ENCODE results near the gene LRRTM1.

The LRRTM1 gene, protein sequence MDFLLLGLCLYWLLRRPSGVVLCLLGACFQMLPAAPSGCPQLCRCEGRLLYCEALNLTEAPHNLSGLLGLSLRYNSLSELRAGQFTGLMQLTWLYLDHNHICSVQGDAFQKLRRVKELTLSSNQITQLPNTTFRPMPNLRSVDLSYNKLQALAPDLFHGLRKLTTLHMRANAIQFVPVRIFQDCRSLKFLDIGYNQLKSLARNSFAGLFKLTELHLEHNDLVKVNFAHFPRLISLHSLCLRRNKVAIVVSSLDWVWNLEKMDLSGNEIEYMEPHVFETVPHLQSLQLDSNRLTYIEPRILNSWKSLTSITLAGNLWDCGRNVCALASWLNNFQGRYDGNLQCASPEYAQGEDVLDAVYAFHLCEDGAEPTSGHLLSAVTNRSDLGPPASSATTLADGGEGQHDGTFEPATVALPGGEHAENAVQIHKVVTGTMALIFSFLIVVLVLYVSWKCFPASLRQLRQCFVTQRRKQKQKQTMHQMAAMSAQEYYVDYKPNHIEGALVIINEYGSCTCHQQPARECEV

DNA sequence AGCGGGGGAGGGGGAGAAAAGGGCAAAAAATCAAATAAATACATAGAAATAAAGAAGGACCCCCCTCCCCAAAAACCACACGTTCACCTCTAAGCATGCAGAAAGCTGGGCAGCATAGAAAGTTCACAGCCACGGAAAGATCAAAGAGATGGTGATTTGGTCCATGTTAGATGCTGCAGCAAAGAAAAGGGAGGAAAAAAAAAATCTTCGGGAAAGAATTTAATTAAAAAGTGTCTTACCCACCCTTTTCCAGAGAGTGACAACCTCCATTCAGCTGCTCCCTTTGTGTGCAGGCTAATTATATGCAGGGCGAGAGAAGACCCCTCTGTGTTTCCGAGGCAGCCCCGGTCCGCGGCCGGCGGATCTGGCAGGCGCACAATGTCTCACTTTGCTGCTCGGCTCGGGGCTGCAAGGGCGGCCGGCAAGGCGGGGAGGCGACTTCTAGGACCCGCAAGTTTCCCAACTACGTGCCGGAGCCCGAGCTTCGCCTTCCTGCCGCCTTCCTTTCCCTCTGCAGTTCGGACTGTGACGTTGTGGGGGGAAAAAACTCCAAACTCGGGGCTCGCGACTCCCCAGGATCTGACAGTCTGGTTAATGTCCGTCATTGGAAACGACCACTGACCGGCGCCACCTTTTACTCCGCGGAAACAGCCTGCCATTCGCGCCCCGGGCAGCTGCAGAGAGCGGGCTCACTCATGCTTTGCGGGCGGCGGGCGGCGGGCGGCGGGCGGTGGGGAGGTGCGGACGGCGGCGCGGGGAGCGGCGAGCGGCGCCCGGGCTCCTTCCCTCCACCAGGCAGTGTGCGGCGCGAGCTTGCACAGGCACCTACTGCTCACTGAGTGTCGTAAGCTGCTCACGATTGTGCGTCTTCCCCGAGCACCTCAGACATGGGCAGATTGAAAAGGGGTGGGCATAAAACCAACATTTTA, at the start of gene LRRTM1:
Gene LRRTM1 (minus strand): TSS at position 844 of the 929 bp plus-strand sequence. CDS start 933 bp downstream, outside the sequence.
- DNase-seq = peak; percentile 7

- no peak for DNase-seq
Measured at GRCh38 chr2:80351231-80351630, 46.7 kb upstream of the LRRTM1 start.

DNA sequence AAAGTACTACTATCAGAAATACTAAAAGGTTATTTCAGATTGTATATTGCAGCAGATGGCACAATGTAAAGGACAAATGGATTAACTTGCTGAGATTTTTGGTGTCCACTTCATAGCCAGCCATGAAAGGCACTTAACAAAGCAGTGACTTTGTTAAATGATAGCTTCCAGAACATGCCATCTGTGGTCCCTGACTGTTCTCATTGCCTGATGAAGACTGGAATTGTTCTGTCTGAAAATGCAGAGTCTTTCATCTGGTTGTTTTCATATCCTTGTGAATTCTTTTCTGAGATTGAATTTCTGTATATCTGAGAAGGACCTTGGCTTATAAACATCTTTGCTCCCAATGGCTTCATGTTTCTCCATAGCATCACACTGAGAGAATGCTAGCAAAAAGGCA, 44.4 kb upstream of the LRRTM1 start:
- DNase-seq = no peak

GRCh38 chr2:80348078-80348477, 43.5 kb upstream of the LRRTM1 start:
- DNase-seq = no peak

DNA sequence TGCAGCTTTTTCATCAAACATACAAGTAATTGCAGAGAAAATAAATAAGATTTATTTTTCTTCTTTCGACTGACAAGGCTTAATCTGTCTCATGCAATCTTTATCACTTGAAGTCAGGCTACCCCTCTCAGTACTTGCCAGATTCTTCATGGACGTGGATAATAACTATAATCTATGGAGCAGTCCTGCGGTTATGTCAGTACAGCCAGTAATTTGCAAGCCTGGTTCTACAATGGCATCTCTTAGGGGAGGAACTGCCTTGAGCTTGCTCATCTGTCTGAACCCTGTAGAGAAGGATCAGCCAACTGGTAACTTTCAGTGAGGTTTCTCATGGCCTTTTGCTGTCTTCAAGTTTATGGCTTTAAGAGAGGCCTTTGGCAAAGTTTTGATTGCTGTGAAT, 35.5 kb upstream of the LRRTM1 start:
- DNase-seq = no peak

DNA sequence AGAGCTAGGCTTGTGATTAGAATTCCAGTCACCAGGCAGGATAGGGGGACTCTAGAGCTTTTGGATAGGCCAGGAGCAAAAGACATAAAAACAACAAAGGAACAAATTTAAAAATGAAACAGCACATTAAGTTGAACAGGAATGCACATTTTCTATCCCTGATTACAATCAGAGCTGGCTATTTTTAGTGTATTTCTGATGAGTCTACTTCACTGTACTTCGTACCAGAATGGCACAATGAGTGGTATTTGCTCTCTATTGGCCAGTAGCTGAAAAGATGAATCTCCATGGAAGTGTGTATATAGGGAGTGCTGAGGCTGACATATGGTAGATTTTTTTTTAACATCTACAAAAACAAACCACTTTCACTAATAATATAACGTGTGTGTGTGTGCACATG, 34.2 kb upstream of the LRRTM1 start:
- no peak for DNase-seq

- no peak for DNase-seq
Measured at GRCh38 chr2:80335411-80335810, 30.9 kb upstream of the LRRTM1 start.

DNA sequence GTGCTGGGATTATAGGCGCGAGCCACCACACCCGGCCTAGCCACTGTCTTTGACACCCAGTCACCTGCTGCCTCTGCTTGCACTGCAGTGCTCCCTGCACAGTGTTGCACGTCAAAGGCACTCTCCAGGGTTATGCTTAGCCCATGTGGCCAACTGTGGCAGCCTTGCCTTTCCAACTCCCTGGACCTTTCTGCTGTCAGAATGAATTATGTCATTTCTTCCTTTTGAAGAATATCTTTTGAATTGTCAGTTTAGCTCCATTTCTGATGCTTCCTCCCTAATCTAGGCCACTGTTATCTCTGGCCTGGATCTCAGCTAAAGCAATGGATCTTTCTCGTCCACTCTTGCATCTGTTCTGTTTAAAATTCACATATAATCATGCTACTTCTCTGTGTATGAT, 29.3 kb upstream of the LRRTM1 start:
- DNase-seq = no peak

DNA sequence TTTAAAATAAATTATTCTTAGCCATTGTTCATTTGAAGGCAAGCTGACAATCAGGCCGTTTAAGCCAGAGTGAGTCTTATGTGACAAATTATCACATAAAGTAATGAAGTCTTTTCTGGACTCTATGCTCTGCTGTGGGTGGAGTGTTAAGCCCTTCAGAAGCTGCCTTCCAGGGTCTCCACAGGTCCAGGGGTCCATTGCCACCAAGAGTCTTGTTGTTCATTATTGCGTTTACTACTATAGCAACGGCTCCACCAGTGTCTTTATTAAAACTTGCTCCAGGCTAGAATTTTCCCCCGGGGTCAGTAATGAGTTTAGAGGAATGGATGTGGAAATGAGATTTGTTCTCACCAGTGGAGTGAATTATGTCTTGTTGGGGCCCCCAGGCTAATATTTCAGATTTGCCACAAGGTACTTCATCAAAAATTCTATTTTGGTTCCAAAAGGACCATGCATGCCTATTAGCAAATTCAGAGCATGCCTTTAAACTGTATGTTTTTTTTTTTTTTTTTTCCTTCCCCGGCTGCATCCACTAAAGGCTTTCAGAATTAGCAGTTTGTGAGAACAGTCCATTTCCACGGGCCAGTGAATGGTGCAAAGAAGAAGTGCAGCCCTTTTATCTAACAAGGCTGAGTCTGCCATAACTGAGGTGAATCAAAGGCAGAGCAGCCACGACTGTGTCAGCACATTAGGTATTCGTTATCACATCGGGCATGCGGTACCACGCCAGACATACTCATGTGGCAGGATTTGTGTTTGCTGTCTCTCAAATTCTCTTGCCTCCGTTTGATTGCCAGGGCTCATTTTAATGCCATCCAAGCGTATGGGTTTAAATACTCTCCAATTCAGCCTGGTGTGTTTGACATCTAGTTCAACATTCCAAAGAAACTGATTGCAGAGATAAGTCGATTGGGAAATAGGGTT, 26.2 kb upstream of the LRRTM1 start:
- no peak for DNase-seq

DNA sequence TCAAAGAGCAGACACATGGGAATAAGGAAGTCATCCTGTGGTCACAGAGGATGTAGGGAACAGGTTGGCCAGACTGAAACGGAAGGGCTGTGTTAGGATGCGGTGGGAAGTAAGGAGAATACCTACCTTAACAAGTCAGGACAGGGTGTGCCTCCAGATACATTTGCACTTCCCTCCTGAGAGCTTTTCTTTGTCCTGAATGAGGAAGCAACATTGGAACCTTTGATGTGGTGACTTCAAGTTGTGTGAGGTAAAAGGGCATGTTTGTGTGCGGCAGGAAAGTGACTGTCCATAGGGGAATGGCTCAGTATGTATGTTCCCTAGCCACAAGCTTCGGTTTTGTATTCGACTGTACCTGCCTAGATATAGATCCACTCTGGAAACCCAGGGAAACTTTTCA, 24.9 kb upstream of the LRRTM1 start:
- no peak for DNase-seq

GRCh38 chr2:80328159-80328571, 23.6 kb upstream of the LRRTM1 start:
- DNase-seq = no peak

- DNase-seq = no peak
Measured at GRCh38 chr2:80326861-80327260, 22.3 kb upstream of the LRRTM1 start.

DNA sequence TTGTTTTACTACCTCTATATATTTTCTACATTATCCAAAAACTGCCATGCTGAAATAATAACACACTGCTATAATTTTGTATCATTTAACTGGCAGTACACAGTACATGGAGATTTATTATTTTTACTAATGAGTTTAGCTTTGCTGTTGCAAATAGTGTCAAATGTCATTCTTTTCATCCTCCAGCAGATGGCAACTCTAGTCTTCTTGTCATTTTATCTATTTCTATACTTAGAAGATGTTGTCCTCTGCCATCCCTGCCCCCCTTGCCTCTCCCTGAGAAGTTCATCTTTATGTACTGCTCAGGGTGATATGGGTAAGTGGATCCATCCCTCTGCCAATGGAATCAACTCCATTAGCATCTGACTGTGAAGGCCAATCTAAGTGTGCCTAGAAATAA, 21.7 kb upstream of the LRRTM1 start:
- DNase-seq = peak; percentile 12

DNA sequence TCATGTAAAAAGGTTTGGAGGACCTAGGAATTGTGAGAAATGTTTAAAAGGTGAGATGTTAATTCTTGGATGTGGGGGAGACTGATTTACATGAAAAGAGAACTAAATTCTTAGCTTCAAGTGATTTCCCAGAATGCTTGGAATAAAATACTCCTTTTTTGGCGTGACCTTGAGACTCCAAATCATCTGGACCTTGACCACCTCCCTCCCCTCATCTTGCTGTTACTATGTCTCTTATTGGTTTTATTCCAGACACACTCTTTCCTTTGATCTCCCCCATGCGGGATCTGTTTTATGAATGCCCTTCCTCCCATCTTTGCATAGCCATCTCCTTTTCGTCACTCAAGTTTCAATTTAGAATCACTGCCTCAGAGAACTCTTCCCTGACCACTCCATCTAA, 20.0 kb upstream of the LRRTM1 start:
- no peak for DNase-seq

DNA sequence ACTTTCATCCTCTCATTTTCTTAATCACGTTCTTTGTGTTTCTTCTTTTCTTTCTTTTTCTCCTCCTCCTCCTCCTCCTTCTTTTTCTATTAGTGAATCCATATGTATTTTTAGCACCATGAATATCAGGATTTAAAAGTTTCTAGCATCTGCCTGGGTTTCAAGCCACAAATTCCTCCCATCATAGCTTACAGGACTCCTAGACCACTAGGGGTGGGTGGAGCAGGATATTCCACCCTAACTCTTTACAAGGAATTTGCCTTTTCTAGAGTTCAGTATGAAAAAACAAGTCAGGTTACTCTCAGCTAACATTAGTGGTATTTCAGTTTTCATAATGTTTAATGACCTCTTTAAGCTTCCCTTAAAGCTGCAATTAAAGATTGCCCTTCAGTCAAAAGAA, 19.1 kb upstream of the LRRTM1 start:
- DNase-seq = no peak

GRCh38 chr2:80322958-80323357, 18.4 kb upstream of the LRRTM1 start:
- DNase-seq = no peak

DNA sequence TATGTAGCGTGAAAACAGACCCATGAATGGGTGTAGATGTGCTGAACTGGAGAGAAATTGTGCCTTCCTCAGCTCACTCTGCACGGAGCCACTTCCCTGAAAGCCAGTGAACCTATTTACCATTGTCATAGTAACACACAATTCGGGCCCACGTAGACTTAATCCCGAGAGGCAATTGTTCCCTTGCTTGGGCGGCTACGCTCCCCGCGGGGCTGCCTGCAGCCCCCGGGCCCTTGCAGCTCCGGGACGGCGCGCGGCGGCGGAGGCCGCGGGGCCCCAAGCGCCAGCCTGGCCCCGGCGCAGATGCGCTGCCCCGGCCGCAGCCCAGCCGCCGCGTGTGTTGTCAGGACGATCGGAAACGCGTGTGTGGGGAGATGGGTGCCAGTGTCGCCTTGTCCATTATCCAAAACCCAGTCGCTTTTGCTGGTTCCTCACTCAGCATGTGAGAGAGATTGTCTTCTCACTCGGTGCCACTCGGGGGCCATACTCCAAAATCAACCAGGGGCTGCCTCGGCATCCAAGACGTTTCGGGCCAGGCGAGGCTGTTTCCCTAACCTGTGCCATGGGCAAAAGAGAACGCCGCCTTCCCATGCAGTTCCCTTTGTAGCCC, 17.9 kb upstream of the LRRTM1 start:
- DNase-seq = no peak

- no peak for DNase-seq
Measured at GRCh38 chr2:80312282-80312839, 7.8 kb upstream of the LRRTM1 start.

DNA sequence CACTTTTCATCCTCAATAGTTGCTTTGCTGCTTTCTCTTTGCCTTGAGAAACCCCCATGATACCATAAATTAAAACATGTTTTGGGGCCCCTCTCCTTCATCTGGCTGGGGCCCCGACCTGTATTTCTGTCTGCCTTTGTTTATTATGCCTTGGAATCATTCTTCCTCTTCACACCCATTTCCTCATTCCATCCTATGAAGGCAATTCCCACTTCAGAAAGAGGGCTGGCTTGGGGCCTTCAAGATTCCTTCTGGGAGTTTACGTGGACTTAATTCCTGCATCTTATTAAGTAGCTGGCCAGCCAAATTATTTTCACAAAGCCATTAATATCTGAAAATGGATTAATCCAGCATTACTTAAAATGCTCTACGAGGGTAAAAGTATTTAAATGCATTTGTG, 6.8 kb upstream of the LRRTM1 start:
- DNase-seq = no peak

DNA sequence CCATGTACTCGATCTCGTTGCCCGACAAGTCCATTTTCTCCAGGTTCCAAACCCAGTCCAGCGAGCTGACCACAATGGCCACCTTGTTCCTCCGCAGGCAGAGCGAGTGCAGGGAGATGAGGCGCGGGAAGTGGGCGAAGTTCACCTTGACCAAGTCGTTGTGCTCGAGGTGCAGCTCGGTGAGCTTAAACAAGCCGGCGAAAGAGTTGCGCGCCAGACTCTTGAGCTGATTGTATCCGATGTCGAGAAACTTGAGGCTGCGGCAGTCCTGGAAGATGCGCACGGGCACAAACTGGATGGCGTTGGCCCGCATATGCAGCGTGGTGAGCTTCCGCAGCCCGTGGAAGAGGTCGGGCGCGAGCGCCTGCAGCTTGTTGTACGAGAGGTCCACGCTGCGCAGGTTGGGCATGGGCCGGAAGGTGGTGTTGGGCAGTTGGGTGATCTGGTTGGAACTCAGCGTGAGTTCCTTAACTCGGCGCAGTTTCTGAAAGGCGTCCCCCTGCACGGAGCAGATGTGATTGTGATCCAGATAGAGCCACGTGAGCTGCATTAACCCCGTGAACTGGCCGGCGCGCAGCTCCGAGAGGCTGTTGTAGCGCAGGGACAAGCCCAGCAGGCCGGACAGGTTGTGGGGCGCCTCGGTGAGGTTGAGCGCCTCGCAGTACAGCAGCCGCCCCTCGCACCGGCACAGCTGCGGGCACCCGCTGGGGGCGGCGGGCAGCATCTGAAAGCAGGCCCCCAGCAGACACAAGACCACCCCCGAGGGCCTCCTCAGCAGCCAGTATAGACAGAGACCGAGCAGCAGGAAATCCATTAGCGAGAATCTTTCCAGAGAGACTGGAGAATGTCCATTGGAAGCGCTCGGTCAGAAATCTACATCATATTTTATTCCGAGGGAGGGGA, 1.3 kb downstream of the LRRTM1 start:
- no peak for DNase-seq
